ENCODE results near the gene CCNT2.

DNA sequence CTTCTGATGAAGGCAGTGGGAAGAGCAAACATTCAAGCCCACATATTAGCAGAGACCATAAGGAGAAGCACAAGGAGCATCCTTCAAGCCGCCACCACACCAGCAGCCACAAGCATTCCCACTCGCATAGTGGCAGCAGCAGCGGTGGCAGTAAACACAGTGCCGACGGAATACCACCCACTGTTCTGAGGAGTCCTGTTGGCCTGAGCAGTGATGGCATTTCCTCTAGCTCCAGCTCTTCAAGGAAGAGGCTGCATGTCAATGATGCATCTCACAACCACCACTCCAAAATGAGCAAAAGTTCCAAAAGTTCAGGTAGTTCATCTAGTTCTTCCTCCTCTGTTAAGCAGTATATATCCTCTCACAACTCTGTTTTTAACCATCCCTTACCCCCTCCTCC, 35.4 kb downstream of the CCNT2 start:
- TF ChIP-seq, protein P1, sequence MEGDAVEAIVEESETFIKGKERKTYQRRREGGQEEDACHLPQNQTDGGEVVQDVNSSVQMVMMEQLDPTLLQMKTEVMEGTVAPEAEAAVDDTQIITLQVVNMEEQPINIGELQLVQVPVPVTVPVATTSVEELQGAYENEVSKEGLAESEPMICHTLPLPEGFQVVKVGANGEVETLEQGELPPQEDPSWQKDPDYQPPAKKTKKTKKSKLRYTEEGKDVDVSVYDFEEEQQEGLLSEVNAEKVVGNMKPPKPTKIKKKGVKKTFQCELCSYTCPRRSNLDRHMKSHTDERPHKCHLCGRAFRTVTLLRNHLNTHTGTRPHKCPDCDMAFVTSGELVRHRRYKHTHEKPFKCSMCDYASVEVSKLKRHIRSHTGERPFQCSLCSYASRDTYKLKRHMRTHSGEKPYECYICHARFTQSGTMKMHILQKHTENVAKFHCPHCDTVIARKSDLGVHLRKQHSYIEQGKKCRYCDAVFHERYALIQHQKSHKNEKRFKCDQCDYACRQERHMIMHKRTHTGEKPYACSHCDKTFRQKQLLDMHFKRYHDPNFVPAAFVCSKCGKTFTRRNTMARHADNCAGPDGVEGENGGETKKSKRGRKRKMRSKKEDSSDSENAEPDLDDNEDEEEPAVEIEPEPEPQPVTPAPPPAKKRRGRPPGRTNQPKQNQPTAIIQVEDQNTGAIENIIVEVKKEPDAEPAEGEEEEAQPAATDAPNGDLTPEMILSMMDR (IDR thresholded peaks at IDR 0.05 in 2 of 3, conservative IDR thresholded peaks at IDR 0.05 in 1 of 3; ENCODE audit: borderline replicate concordance in 1 of 3, insufficient read depth in 1 of 3, low read depth in 2 of 3, low read length in 2 of 3): no peak
- TF ChIP-seq, protein P2, sequence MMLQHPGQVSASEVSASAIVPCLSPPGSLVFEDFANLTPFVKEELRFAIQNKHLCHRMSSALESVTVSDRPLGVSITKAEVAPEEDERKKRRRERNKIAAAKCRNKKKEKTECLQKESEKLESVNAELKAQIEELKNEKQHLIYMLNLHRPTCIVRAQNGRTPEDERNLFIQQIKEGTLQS (IDR thresholded peaks at IDR 0.05): no peak
- TF ChIP-seq POLR2AphosphoS5 (IDR thresholded peaks at IDR 0.05; ENCODE audit: low read depth, low read length): no peak
- TF ChIP-seq YY1 (IDR thresholded peaks at IDR 0.05; ENCODE audit: extremely low read depth, insufficient replicate concordance, low read depth, low read length): no peak
- TF ChIP-seq POLR2A (IDR thresholded peaks at IDR 0.05; ENCODE audit: borderline replicate concordance, extremely low read depth, insufficient read depth, insufficient read length): no peak
- TF ChIP-seq EZH2 (IDR thresholded peaks at IDR 0.05): no peak
- TF ChIP-seq, protein P3, sequence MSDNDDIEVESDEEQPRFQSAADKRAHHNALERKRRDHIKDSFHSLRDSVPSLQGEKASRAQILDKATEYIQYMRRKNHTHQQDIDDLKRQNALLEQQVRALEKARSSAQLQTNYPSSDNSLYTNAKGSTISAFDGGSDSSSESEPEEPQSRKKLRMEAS (IDR thresholded peaks at IDR 0.05): no peak
- TF ChIP-seq, protein P4, sequence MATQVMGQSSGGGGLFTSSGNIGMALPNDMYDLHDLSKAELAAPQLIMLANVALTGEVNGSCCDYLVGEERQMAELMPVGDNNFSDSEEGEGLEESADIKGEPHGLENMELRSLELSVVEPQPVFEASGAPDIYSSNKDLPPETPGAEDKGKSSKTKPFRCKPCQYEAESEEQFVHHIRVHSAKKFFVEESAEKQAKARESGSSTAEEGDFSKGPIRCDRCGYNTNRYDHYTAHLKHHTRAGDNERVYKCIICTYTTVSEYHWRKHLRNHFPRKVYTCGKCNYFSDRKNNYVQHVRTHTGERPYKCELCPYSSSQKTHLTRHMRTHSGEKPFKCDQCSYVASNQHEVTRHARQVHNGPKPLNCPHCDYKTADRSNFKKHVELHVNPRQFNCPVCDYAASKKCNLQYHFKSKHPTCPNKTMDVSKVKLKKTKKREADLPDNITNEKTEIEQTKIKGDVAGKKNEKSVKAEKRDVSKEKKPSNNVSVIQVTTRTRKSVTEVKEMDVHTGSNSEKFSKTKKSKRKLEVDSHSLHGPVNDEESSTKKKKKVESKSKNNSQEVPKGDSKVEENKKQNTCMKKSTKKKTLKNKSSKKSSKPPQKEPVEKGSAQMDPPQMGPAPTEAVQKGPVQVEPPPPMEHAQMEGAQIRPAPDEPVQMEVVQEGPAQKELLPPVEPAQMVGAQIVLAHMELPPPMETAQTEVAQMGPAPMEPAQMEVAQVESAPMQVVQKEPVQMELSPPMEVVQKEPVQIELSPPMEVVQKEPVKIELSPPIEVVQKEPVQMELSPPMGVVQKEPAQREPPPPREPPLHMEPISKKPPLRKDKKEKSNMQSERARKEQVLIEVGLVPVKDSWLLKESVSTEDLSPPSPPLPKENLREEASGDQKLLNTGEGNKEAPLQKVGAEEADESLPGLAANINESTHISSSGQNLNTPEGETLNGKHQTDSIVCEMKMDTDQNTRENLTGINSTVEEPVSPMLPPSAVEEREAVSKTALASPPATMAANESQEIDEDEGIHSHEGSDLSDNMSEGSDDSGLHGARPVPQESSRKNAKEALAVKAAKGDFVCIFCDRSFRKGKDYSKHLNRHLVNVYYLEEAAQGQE (IDR thresholded peaks at IDR 0.05; ENCODE audit: low read depth): no peak
- no peak for TF ChIP-seq EZH2phosphoT487 (IDR thresholded peaks at IDR 0.05; ENCODE audit: borderline replicate concordance)
- TF ChIP-seq ZNF274 (IDR thresholded peaks at IDR 0.05; ENCODE audit: low read depth, low read length): no peak
- TF ChIP-seq CEBPB (IDR thresholded peaks at IDR 0.05; ENCODE audit: low read depth): no peak
